Heart right ventricle (tissue), 16 donors: ENCODE results near the gene SS18. TPM values are rescaled to one million over a fixed set of nuclear protein-coding genes. Genes with fewer than 3 reads are reported as not detected.

Source experiments
- ATAC-seq, 8 donors: fragments of 200-7000 bp; cut with Tn5 transposase; one replicate each; pipeline ENCODE4 v1.9.1; 2020; ENCODE audit warnings: mild to moderate bottlenecking in 8 of 8, moderate library complexity in 8 of 8, moderate number of reproducible peaks in 1 of 8
- DNase-seq, 2 donors: peaks; one replicate each; pipeline ENCODE4 v3.0.0-alpha.2; 2020
- H3K27ac ChIP-seq, 10 donors: fragments of 200-600 bp; sonication (generic) in 2 of 10; one replicate each; pipeline versions ENCODE4 v1.5.0 to v1.8.0; 2020 to 2022; ENCODE audit warnings: mild to moderate bottlenecking in 3 of 10
- H3K27me3 ChIP-seq, 7 donors: fragments of 200-600 bp; one replicate each; pipeline ENCODE4 v1.8.0; 2021 to 2022; ENCODE audit warnings: mild to moderate bottlenecking in 2 of 7
- H3K36me3 ChIP-seq, 9 donors: fragments of 200-600 bp; sonication (generic) in 1 of 9; one replicate each; pipeline versions ENCODE4 v1.5.0 to v1.8.0; 2020 to 2022; ENCODE audit warnings: mild to moderate bottlenecking in 2 of 9
- H3K4me1 ChIP-seq, 9 donors: fragments of 200-600 bp; sonication (generic) in 1 of 9; one replicate each; pipeline versions ENCODE4 v1.5.0 to v1.8.0; 2020 to 2022; ENCODE audit warnings: mild to moderate bottlenecking in 4 of 9
- H3K4me3 ChIP-seq, 10 donors: fragments of 200-600 bp; sonication (generic) in 2 of 10; one replicate each; pipeline versions ENCODE4 v1.5.0 to v1.8.0; 2020 to 2022; ENCODE audit warnings: mild to moderate bottlenecking in 7 of 10, moderate library complexity in 2 of 10
- H3K9me3 ChIP-seq, 11 donors: fragments of 200-600 bp in 10 of 11; sonication (generic) in 2 of 11; one replicate each; pipeline versions ENCODE4 v1.5.0 to v1.8.0; 2013 to 2022; ENCODE audit warnings: mild to moderate bottlenecking in 2 of 11, control low read depth in 1 of 11, moderate library complexity in 1 of 11
- CTCF ChIP-seq, 9 donors: fragments of 200-600 bp; sonication (generic) in 2 of 9; IDR thresholded peaks; one replicate each; pipeline versions ENCODE4 v1.5.0 to v1.8.0; 2021 to 2022; ENCODE audit warnings: antibody characterized with exemption in 9 of 9, mild to moderate bottlenecking in 5 of 9, moderate library complexity in 1 of 9
- WGBS, 2 donors: extraction: QIAGEN DNeasy Blood & Tissue Kit; methylation state at CpG; one replicate each; pipeline ENCODE4 v1.1.7; 2013; ENCODE audit warnings: inconsistent platforms in 1 of 2; 5-methylcytosine and 5-hydroxymethylcytosine counted together
- intact Hi-C, 10 donors: fragments of 100-400 bp; cut with DNase I; formaldehyde crosslinking; loops; one replicate each; pipeline versions ENCODE4 v1.11.1 to v1.14.2; 2022
- polyA plus RNA-seq, 2 donors: library from polyadenylated mRNA; stranded (reverse); fragments of 200-250 nt; gene quantifications; one replicate each; pipeline ENCODE4 v1.2.3, GENCODE V29; 2013
- total RNA-seq, 10 donors: library from RNA; stranded (reverse); fragmentation: NEBNext Ultra II Directional in 3 of 10; extraction: Animal tissue kit (Norgen Biotek cat#: 25700) in 3 of 10; gene quantifications; one replicate each; pipeline versions ENCODE4 v1.2.1 to v1.2.4, GENCODE V29; 2021 to 2023
- donor health status: Arrhythmogenic right ventricular cardiomyopathy.
- donor health status: ischemic (EF 13 %, LVEDD 7.1; RV severe dilation, severe dysfunction).
- donor health status: healthy with polysubstance abuse.
- donor health status: DM: no; HTN: yes; CAD: no.
- donor health status: DM: no; HTN: no; CAD: no.
- donor health status: ischemic (EF 25% LVEDD 6.9; RV normal size, moderate dysfunction).
- donor health status: ischemic (EF 25% LVEDD 5.7; RV mildly dilated, moderate dysfunction).
- donor health status: healthy.
- donor health status: DM: yes; HTN: yes; CAD: no.
- donor health status: Ischemic cardiomyopathy.
- donor health status: ischemic (EF 35%, LVEDD 5.7; RV mildly dilated, moderate dysfunction).
- donor health status: nonischemic (EF 11% LVEDD 7.7; RV severe dilation, severe dysfunction).
- donor health status: DM: yes; HTN: yes; CAD: no.
- donor health status: PGD.
- donor health status: ischemic (EF 29% LVEDD 5.4; RV normal size, mild dysfunction).
- donor health status: nonischemic (EF 23%, LVEDD 6.1; RV moderate dilation, normal function).

Gene SS18
- total and polyA plus RNA-seq, 12 donors, result 15.1 to 41.8 (median 33.9) TPM

- TF ChIP-seq CTCF (IDR thresholded peaks at IDR 0.05), result no peak
- intact Hi-C loops, result loop anchor here in 2 of 10 donors (10.0 kb wide), 2 partner anchors 68 to 128 kb away; partner anchors contain the start of gene TAF4B (in 1 of the 2)
- H3K4me3 ChIP-seq, result no peak overlapping the region
- WGBS, 2 donors, result 36 to 90% methylated on average over 1 of the region's 1 CpG
- DNase-seq (no peak), ATAC-seq (no peak)
- no peaks in the 10 kb centered on the region for H3K36me3 ChIP-seq
- no peaks in the 10 kb centered on the region for H3K27me3 ChIP-seq
- no peaks in the 10 kb centered on the region for H3K4me1 ChIP-seq
- no peak overlapping the region for H3K27ac ChIP-seq
- H3K9me3 ChIP-seq, result peaks cover 0 to 7% (median 0%) of the 10 kb centered on the region in 11 donors
These were observed 6.4 kb upstream of the SS18 start for GRCh38 chr18:26096852-26097251.

- WGBS, 2 donors, result 3% methylated on average over 29 of the region's 29 CpGs
- intact Hi-C loops, result loop anchor here in 5 of 10 donors (5.0 to 10.0 kb wide), 3 partner anchors 74 to 136 kb away; partner anchors contain the start of gene TAF4B (in 4 of the 5)
These were observed 726 bp upstream of the SS18 start for GRCh38 chr18:26091047-26091630.

GRCh38 chr18:26089293-26090129 is 902 bp downstream of the SS18 start:
- 1 to 2% methylated on average over 35 of the region's 35 CpGs for WGBS, 2 donors
- ATAC-seq (no peak), DNase-seq (no peak)
- peaks cover 0 to 31% (median 13%) of the 10 kb centered on the region in 9 donors for H3K36me3 ChIP-seq
- H3K9me3 ChIP-seq, result no peaks in the 10 kb centered on the region
- peak overlapping the region; percentile 72 to 93 (median 88) for H3K4me3 ChIP-seq
- H3K27ac ChIP-seq, result peak overlapping the region; percentile 85 to 99 (median 98)
- intact Hi-C loops, result loop anchor here in 5 of 10 donors (2.0 to 10.0 kb wide), 4 partner anchors 75 to 138 kb away; partner anchors contain the start of gene TAF4B (in 5 of the 5)
- H3K27me3 ChIP-seq, result no peaks in the 10 kb centered on the region
- TF ChIP-seq CTCF (IDR thresholded peaks at IDR 0.05), result no peak
- H3K4me1 ChIP-seq, result peaks cover 0 to 40% (median 27%) of the 10 kb centered on the region in 9 donors

More at GRCh38 chr18:26091047-26091630, 726 bp upstream of the SS18 start:
- H3K27me3 ChIP-seq, result no peaks in the 10 kb centered on the region
- peak overlapping the region; percentile 85 to 99 (median 98) for H3K27ac ChIP-seq
- no peak for TF ChIP-seq CTCF (IDR thresholded peaks at IDR 0.05)
- H3K36me3 ChIP-seq, result peaks cover 0 to 15% (median 2%) of the 10 kb centered on the region in 9 donors
- peak overlapping the region; percentile 72 to 93 (median 88) for H3K4me3 ChIP-seq
- ATAC-seq (peak in 7 of 8 donors; percentile 3 to 67 (median 31)), DNase-seq (peak in 1 of 2 donors; percentile 64)
- peaks cover 0 to 34% (median 27%) of the 10 kb centered on the region in 9 donors for H3K4me1 ChIP-seq
- H3K9me3 ChIP-seq, result no peaks in the 10 kb centered on the region

GRCh38 chr18:26088487-26088886 is 1.9 kb downstream of the SS18 start:
- Histone ChIP-seq H3K36me3 (peaks cover 0 to 42% (median 16%) of the 10 kb centered on the region in 9 donors), H3K27me3 (no peaks in the 10 kb centered on the region), H3K27ac (no peak overlapping the region), H3K4me1 (peaks cover 0 to 40% (median 27%) of the 10 kb centered on the region in 9 donors), H3K9me3 (no peaks in the 10 kb centered on the region), H3K4me3 (peak overlapping the region in 7 of 10 donors; percentile 72 to 93 (median 92))
- TF ChIP-seq CTCF (IDR thresholded peaks at IDR 0.05), result no peak
- DNase-seq, result no peak
- 38 to 42% methylated on average over 3 of the region's 3 CpGs for WGBS, 2 donors
- ATAC-seq, result no peak
- intact Hi-C loops, result loop anchor here in 1 of 10 donors (2.0 kb wide), 1 partner anchor 138 kb away; the partner anchor contains the start of gene TAF4B
